Erythroblast (primary cell): Measurements from ENCODE around the gene TPRX2.

ENCODE experiments used
- GATA1 ChIP-seq: IDR thresholded peaks from 2 replicates; pipeline ENCODE4 v1.6.1; 2011; ENCODE audit warnings: low read depth, mild to moderate bottlenecking, control low read depth, low read length, moderate library complexity
- POLR2A ChIP-seq: IDR thresholded peaks from 2 replicates; pipeline ENCODE4 v1.6.1; 2011; ENCODE audit warnings: mild to moderate bottlenecking, low read length

DNA sequence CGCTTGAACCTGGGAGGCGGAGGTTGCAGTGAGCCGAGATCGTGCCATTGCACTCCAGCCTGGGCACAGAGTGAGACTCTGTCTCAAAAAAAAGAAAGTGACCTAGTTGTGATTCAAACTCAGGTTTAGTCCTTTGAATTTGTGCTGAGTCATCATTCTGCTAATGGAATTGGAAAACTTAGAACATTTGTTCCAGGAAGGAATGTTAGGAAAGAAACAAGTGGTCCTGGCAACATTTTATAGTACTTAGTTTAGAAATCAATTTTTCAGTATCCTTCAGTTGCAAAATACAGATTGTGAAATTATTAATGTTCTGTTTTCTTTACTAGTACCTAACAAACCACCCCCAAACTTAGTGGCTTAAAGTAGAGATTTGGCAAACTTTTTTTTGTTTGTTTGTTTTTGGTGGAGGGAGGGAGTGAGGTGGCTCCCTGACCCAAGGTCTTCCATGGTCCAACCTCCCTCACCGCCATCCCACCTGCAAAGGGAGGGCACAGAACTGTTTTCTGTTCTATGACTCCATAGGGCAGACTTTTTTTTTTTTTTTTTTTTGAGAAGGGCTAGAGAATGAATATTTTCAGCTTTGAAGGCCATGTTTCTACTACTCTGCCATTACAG, 36.2 kb downstream of the TPRX2 start:
- no peak for TF ChIP-seq POLR2A
- no peak for TF ChIP-seq GATA1
